Measurements from ENCODE around the gene LCE1C.

Gene LCE1C

DNA sequence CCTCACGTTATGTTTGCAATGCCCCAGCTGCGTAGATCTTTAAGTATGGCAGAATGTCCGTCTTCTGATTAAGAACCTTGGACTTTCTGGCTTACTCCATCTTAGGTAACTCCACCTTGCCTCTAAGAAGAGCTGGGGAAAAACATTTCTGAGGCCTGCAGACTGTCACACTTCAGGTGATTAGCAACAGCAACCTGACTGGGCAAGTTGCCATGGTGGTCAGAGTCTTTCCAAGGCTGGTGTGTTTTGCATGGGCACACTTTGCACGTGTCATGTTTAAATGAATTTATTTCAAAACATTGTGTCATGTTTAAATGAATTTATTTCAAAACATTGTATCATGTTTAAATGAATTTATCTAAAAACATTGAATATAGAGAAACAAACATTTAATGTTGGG lies 47.8 kb downstream of the LCE1C start:
- H3K27ac Mint-ChIP-seq: no peak overlapping the region
- H3K36me3 Mint-ChIP-seq (ENCODE audit: low read depth): peaks cover 9% of the 10 kb centered on the region
- no peaks in the 10 kb centered on the region for H3K27me3 Mint-ChIP-seq (ENCODE audit: low read depth)
- H3K4me3 Mint-ChIP-seq: no peak overlapping the region
- H3K9me3 Mint-ChIP-seq: peaks cover 58% of the 10 kb centered on the region
- TF ChIP-seq CTCF (IDR thresholded peaks at IDR 0.05; ENCODE audit: unreplicated experiment in 3 of 3): no peak
- no peaks in the 10 kb centered on the region for H3K4me1 Mint-ChIP-seq

DNA sequence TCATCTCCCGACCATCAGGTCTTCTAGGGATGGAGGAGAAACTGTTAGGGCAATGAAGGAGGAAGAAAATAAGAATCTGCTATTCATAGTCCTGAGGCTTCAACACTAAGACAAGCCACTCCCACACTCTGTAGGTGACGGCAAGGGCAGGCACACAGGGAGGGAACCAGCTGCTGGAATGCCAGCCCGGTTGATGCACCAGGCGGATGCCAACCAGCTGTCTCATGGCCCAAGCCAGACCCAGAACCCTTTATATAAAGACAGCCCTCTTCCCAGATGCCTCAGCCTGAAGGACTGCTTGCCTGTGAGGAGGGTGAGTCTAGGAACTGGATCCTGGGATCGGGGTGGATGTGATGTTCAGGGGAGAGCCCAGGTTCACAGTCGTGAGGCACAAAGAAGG lies 48.7 kb downstream of the LCE1C start, which contains the start of gene KPRP:
Gene KPRP (plus strand): TSS at position 279 of the 400 bp plus-strand sequence. CDS start 1,564 bp downstream, outside the sequence.
- Mint-ChIP-seq H3K27ac (no peak within 1 kb of the TSS), H3K9me3 (peaks cover 58% of the 10 kb centered on the region), H3K27me3 (ENCODE audit: low read depth) (no peaks in the 10 kb centered on the region), H3K4me3 (no peak within 1 kb of the TSS), H3K36me3 (ENCODE audit: low read depth) (peaks cover 9% of the 10 kb centered on the region), H3K4me1 (no peaks in the 10 kb centered on the region)
- TF ChIP-seq CTCF (IDR thresholded peaks at IDR 0.05; ENCODE audit: unreplicated experiment in 3 of 3): no peak

DNA sequence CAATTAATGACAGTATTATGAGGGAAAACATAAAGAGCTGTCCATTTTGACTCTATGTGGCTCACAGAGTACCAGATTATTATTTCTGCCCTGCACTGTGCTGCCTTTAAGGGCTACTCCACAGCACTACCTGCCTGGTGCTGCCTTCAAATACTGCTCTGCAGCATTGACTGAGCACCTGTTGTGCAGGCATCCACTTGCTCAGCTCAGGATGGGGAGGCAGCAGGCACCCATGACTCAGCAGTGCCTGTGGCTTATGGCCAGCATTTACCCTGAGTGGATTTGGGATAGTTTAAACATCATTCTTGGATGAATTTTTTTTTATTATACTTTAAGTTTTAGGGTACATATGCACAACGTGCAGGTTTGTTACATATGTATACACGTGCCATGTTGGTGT lies 49.6 kb downstream of the LCE1C start:
- no peaks in the 10 kb centered on the region for H3K27me3 Mint-ChIP-seq (ENCODE audit: low read depth)
- no peaks in the 10 kb centered on the region for H3K4me1 Mint-ChIP-seq
- H3K9me3 Mint-ChIP-seq: peaks cover 55% of the 10 kb centered on the region
- H3K4me3 Mint-ChIP-seq: no peak overlapping the region
- H3K36me3 Mint-ChIP-seq (ENCODE audit: low read depth): peaks cover 9% of the 10 kb centered on the region
- TF ChIP-seq CTCF (IDR thresholded peaks at IDR 0.05; ENCODE audit: unreplicated experiment in 3 of 3): no peak
- H3K27ac Mint-ChIP-seq: no peak overlapping the region

All from nephron (organoid).